HepG2 (cell line): ENCODE results near the gene PGC. TPM values are rescaled to one million over a fixed set of nuclear protein-coding genes. Genes with fewer than 3 reads are reported as not detected.
A peak's percentile ranks its signal among the peaks of the same experiment; 100 is the strongest.

Experiments
- ATAD3A ChIP-seq: sonication (generic); formaldehyde crosslinking; IDR thresholded peaks from 2 replicates; pipeline ENCODE4 v1.4.0; 2020; ENCODE audit warnings: missing genetic modification reagents
- CENPT ChIP-seq: sonication (generic); formaldehyde crosslinking; IDR thresholded peaks from 2 replicates; pipeline ENCODE4 v1.8.0; 2022; ENCODE audit warnings: low read depth, mild to moderate bottlenecking, moderate library complexity, missing genetic modification reagents
- DR1 ChIP-seq: sonication (generic); formaldehyde crosslinking; IDR thresholded peaks from 2 replicates; pipeline ENCODE4 v1.8.0; 2021; ENCODE audit warnings: mild to moderate bottlenecking, missing genetic modification reagents, inconsistent platforms
- FOSL2 ChIP-seq: sonication (generic); formaldehyde crosslinking; IDR thresholded peaks from 2 replicates; pipeline ENCODE4 v1.4.0; 2020; ENCODE audit warnings: missing genetic modification reagents
- KLF15 ChIP-seq: sonication (generic); formaldehyde crosslinking; IDR thresholded peaks from 2 replicates; pipeline ENCODE4 v1.8.1; 2023; ENCODE audit warnings: borderline replicate concordance, mild to moderate bottlenecking, inconsistent platforms, missing genetic modification reagents, mixed read lengths
- MZF1 ChIP-seq: sonication (generic); formaldehyde crosslinking; IDR thresholded peaks from 2 replicates; pipeline ENCODE4 v1.8.1; 2023; ENCODE audit warnings: mild to moderate bottlenecking, missing genetic modification reagents, borderline replicate concordance
- NFATC3 ChIP-seq: sonication (generic); formaldehyde crosslinking; IDR thresholded peaks from 2 replicates; pipeline ENCODE4 v1.5.1; 2020; ENCODE audit warnings: mild to moderate bottlenecking, missing genetic modification reagents
- NFE2L2 ChIP-seq: fragments of 150-350 bp; IDR thresholded peaks from 2 replicates; pipeline ENCODE4 v1.6.1; 2014; ENCODE audit warnings: low read length
- PCBP1 ChIP-seq: fragments of 200-400 bp; formaldehyde crosslinking; IDR thresholded peaks from 2 replicates; pipeline ENCODE4 v1.6.1; 2017; ENCODE audit warnings: mild to moderate bottlenecking, low read depth, low read length, borderline replicate concordance
- RAD21 ChIP-seq: fragments of 450-650 bp; formaldehyde crosslinking; IDR thresholded peaks from 2 replicates; pipeline ENCODE4 v1.5.0; 2020; ENCODE audit warnings: mild to moderate bottlenecking
- RFXANK ChIP-seq: IDR thresholded peaks from 2 replicates; pipeline ENCODE4 v1.6.1; 2016
- SYNCRIP ChIP-seq: fragments of 200-400 bp; formaldehyde crosslinking; IDR thresholded peaks from 2 replicates; pipeline ENCODE4 v1.6.1; 2018; ENCODE audit warnings: mild to moderate bottlenecking, low read depth, low read length; ENCODE audit not compliant: insufficient read depth
- ZBTB7B ChIP-seq: sonication (generic); formaldehyde crosslinking; IDR thresholded peaks from 2 replicates; pipeline ENCODE4 v1.4.0; 2020; ENCODE audit warnings: missing genetic modification reagents
- ZNF138 ChIP-seq: sonication (generic); formaldehyde crosslinking; IDR thresholded peaks from 2 replicates; pipeline ENCODE4 v1.5.0; 2020; ENCODE audit warnings: mild to moderate bottlenecking, low read depth, missing genetic modification reagents
- ZNF205 ChIP-seq: IDR thresholded peaks from 2 replicates; pipeline ENCODE4 v1.6.1; 2018; ENCODE audit warnings: missing biosample characterization, missing genetic modification reagents
- ZNF253 ChIP-seq: sonication (generic); formaldehyde crosslinking; IDR thresholded peaks from 2 replicates; pipeline ENCODE4 v1.8.0; 2022; ENCODE audit warnings: mild to moderate bottlenecking, missing genetic modification reagents, borderline replicate concordance
- ZNF446 ChIP-seq: sonication (generic); formaldehyde crosslinking; IDR thresholded peaks from 2 replicates; pipeline ENCODE4 v1.5.0; 2020; ENCODE audit warnings: mild to moderate bottlenecking, missing genetic modification reagents
- ZNF607 ChIP-seq: sonication (generic); formaldehyde crosslinking; IDR thresholded peaks from 2 replicates; pipeline ENCODE4 v1.5.1; 2020; ENCODE audit warnings: missing genetic modification reagents, mild to moderate bottlenecking, borderline replicate concordance
- ZNF652 ChIP-seq: IDR thresholded peaks from 2 replicates; pipeline ENCODE4 v1.6.1; 2016; ENCODE audit warnings: low read depth, borderline replicate concordance
- ZNF749 ChIP-seq: sonication (generic); formaldehyde crosslinking; IDR thresholded peaks from 2 replicates; pipeline ENCODE4 v1.8.0; 2022; ENCODE audit warnings: mild to moderate bottlenecking, missing genetic modification reagents, moderate library complexity, borderline replicate concordance
- polyA plus RNA-seq, 8 experiments: library from polyadenylated mRNA; depleted of rRNA in 3 of 8; stranded (reverse) in 7 of 8; unstranded in 1 of 8; fragments of >200 nt; fragmentation: Illumina TruSeq in 4 of 8; extraction: Trizol in 4 of 8; gene quantifications; 2 replicates each; pipeline versions ENCODE4 v1.2.1 to v1.2.3, GENCODE V29; 2011 to 2016; ENCODE audit warnings: low read depth in 4 of 8, missing spikeins in 1 of 8, mixed read lengths in 1 of 8; ENCODE audit not compliant: insufficient read depth in 1 of 8
- total RNA-seq, 5 experiments: library from RNA; depleted of rRNA; stranded (reverse); fragments of >200 nt; fragmentation: Illumina TruSeq; extraction: Trizol; gene quantifications; 2 replicates each; pipeline ENCODE4 v1.2.3, GENCODE V29; 2016; ENCODE audit warnings: low read depth in 1 of 5
- TF ChIP-seq, protein P1 (sequence below): sonication (generic); formaldehyde crosslinking; IDR thresholded peaks from 2 replicates; pipeline ENCODE4 v1.4.0; 2020; ENCODE audit warnings: missing genetic modification reagents
- TF ChIP-seq, protein P2 (sequence below): sonication (generic); formaldehyde crosslinking; IDR thresholded peaks from 2 replicates; pipeline ENCODE4 v1.5.0; 2020; ENCODE audit warnings: mild to moderate bottlenecking, missing genetic modification reagents, moderate library complexity
- TF ChIP-seq, protein P3 (sequence below): sonication (generic); formaldehyde crosslinking; conservative IDR thresholded peaks from 2 replicates; pipeline ENCODE4 v1.8.0; 2022; ENCODE audit warnings: low read depth, missing genetic modification reagents
- TF ChIP-seq, protein P4 (sequence below): sonication (generic); formaldehyde crosslinking; IDR thresholded peaks from 2 replicates; pipeline ENCODE4 v1.4.0; 2020; ENCODE audit warnings: missing genetic modification reagents

The PGC gene
- total and polyA plus RNA-seq, 2 of the 13 experiments (the other 11 are each of a cell fraction or from before 2014, with no cell fraction given): 426 to 502 TPM

DNA sequence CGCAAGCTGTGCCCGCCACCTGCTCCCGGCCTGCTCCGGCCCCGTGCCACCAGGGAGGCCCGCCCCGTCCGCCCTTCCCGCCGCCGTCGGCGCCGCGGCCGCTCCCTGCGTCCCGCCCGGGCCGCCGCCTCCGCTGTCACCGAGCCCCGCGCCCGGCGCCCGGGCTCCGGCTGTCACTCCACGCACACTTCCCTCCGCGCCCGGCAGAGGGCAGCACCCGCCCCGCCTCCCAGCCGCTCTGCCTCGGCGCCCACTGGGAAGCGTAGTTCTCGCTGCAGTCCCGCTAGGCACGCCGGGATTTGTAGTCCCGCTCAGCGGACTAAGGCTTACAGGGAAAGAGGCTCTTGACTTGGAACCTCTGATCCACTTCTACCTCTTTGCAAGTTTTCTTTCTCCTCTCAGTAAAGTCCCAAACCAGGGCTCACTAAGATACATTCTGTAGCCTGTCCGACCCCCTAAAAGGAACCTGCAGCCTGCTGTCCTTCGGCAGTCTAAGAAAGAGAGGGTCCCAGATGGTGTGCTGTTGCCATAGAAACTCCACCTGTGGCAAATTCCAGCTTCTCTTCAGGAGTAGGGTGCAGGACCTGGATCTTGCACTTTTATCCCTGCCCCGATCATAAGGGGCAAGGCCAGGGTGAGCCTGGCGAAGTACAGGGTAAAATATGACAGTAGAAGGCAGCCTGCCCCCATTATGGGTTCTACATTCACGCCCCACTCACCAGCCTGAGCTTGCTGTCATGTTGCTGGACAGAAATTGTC is 11.6 kb downstream of the PGC start, which contains the start of gene TFEB (continued):
- no peak for TF ChIP-seq MZF1 (CRISPR knock-in tag)
- TF ChIP-seq, protein P1, sequence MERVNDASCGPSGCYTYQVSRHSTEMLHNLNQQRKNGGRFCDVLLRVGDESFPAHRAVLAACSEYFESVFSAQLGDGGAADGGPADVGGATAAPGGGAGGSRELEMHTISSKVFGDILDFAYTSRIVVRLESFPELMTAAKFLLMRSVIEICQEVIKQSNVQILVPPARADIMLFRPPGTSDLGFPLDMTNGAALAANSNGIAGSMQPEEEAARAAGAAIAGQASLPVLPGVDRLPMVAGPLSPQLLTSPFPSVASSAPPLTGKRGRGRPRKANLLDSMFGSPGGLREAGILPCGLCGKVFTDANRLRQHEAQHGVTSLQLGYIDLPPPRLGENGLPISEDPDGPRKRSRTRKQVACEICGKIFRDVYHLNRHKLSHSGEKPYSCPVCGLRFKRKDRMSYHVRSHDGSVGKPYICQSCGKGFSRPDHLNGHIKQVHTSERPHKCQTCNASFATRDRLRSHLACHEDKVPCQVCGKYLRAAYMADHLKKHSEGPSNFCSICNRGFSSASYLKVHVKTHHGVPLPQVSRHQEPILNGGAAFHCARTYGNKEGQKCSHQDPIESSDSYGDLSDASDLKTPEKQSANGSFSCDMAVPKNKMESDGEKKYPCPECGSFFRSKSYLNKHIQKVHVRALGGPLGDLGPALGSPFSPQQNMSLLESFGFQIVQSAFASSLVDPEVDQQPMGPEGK (CRISPR knock-in tag): peak; percentile 87
- TF ChIP-seq RAD21 (CRISPR knock-in tag): peak; percentile 99
- TF ChIP-seq, protein P2, sequence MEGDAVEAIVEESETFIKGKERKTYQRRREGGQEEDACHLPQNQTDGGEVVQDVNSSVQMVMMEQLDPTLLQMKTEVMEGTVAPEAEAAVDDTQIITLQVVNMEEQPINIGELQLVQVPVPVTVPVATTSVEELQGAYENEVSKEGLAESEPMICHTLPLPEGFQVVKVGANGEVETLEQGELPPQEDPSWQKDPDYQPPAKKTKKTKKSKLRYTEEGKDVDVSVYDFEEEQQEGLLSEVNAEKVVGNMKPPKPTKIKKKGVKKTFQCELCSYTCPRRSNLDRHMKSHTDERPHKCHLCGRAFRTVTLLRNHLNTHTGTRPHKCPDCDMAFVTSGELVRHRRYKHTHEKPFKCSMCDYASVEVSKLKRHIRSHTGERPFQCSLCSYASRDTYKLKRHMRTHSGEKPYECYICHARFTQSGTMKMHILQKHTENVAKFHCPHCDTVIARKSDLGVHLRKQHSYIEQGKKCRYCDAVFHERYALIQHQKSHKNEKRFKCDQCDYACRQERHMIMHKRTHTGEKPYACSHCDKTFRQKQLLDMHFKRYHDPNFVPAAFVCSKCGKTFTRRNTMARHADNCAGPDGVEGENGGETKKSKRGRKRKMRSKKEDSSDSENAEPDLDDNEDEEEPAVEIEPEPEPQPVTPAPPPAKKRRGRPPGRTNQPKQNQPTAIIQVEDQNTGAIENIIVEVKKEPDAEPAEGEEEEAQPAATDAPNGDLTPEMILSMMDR (CRISPR knock-in tag): peak; percentile 94
- TF ChIP-seq ZNF652 (CRISPR knock-in tag): no peak
- no peak for TF ChIP-seq NFE2L2
- TF ChIP-seq RFXANK: no peak
- 0 out of 2 replicates have a peak, but pooled peaks have one; percentile 34 for TF ChIP-seq NFATC3 (CRISPR knock-in tag)
- TF ChIP-seq CENPT (CRISPR knock-in tag): no peak
- TF ChIP-seq ZNF205 (CRISPR knock-in tag): peak; percentile 42; the same call in 1 of the 2 replicates
- TF ChIP-seq, protein P3, sequence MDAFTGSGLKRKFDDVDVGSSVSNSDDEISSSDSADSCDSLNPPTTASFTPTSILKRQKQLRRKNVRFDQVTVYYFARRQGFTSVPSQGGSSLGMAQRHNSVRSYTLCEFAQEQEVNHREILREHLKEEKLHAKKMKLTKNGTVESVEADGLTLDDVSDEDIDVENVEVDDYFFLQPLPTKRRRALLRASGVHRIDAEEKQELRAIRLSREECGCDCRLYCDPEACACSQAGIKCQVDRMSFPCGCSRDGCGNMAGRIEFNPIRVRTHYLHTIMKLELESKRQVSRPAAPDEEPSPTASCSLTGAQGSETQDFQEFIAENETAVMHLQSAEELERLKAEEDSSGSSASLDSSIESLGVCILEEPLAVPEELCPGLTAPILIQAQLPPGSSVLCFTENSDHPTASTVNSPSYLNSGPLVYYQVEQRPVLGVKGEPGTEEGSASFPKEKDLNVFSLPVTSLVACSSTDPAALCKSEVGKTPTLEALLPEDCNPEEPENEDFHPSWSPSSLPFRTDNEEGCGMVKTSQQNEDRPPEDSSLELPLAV (CRISPR knock-in tag): no peak
- TF ChIP-seq SYNCRIP: no peak
- TF ChIP-seq, protein P4, sequence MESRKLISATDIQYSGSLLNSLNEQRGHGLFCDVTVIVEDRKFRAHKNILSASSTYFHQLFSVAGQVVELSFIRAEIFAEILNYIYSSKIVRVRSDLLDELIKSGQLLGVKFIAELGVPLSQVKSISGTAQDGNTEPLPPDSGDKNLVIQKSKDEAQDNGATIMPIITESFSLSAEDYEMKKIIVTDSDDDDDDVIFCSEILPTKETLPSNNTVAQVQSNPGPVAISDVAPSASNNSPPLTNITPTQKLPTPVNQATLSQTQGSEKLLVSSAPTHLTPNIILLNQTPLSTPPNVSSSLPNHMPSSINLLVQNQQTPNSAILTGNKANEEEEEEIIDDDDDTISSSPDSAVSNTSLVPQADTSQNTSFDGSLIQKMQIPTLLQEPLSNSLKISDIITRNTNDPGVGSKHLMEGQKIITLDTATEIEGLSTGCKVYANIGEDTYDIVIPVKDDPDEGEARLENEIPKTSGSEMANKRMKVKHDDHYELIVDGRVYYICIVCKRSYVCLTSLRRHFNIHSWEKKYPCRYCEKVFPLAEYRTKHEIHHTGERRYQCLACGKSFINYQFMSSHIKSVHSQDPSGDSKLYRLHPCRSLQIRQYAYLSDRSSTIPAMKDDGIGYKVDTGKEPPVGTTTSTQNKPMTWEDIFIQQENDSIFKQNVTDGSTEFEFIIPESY (CRISPR knock-in tag): peak; percentile 84
- TF ChIP-seq KLF15: no peak
- no peak for TF ChIP-seq ZNF138 (CRISPR knock-in tag)
- 0 out of 2 replicates have a peak, but pooled peaks have one; percentile 31 for TF ChIP-seq PCBP1
- TF ChIP-seq ZNF446 (CRISPR knock-in tag): no peak
- TF ChIP-seq ATAD3A: no peak
- peak; percentile 71; the same call in 1 of the 2 replicates for TF ChIP-seq ZBTB7B (CRISPR knock-in tag)
- TF ChIP-seq ZNF749 (CRISPR knock-in tag): no peak
- TF ChIP-seq ZNF253 (CRISPR knock-in tag): no peak
- TF ChIP-seq DR1 (CRISPR knock-in tag): no peak
- peak; percentile 66 for TF ChIP-seq FOSL2 (CRISPR knock-in tag)
- TF ChIP-seq ZNF607 (CRISPR knock-in tag): peak; percentile 84; the same call in 1 of the 2 replicates
